GM18508 (cell line): ENCODE results near the gene ZNF844.
A peak's percentile ranks its signal among the peaks of the same experiment; 100 is the strongest.
"Not testable (repeated sequence)": the region's sequence is repeated elsewhere in the genome, so short reads cannot be mapped to it uniquely, and the experiment has no call there.

Source experiments
- ATAC-seq: cut with Tn5 transposase; IDR thresholded peaks from one replicate; pipeline ENCODE4 v1.9.1; 2021; ENCODE audit warnings: moderate number of reproducible peaks; ENCODE audit not compliant: insufficient read depth, unreplicated experiment

The ZNF844 gene

DNA sequence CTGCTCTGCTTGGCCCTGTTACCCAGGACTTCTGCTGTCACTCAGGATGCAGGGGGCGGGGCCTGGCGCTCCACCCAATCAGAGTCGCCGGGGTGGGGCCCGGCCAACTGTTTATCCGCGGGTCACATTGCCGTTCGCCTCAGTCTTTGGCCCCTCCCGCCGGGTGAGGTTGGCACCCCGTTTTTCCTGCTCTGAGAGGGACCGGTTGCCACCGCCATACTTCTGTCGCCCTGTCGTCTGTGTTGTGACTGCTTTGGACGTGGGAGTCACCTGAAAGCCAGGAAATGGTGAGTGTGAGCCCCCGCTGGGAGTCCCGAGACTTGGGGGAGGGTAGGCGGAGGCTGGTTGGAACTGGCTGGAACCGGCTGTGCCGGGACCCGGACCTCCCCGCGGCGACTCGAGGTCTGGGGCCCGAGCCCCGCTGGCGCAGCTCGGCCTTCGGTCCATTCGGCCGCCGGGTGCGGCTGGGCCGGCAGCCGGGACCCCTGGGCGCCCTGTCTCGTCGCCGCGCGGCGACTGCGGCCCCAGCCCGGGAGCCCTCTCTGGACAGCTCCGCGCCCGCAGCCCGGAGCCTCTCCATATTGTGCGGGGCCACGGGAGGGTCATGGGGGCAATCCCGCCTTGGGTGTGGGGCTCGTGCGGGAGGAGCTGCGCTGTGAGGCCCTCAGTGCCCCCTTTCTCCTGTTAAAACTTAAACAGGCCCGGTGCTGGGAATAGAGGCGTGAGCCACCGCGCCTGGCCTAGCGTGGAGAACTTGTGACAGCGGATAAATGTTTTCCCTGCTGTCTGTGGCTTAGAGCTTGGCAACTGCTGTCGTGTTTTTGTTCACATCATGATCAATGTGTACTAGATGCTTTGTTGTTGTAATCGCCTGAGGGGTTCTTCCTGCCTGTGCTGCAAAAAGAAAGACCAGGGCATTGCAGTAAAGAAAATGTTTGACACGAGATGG lies at the start of gene ZNF844:
ZNF844 (plus strand) TSS at position 142 of the 949 bp plus-strand sequence; CDS start at position 285, 143 bp downstream.
- ATAC-seq, result no peak

DNA sequence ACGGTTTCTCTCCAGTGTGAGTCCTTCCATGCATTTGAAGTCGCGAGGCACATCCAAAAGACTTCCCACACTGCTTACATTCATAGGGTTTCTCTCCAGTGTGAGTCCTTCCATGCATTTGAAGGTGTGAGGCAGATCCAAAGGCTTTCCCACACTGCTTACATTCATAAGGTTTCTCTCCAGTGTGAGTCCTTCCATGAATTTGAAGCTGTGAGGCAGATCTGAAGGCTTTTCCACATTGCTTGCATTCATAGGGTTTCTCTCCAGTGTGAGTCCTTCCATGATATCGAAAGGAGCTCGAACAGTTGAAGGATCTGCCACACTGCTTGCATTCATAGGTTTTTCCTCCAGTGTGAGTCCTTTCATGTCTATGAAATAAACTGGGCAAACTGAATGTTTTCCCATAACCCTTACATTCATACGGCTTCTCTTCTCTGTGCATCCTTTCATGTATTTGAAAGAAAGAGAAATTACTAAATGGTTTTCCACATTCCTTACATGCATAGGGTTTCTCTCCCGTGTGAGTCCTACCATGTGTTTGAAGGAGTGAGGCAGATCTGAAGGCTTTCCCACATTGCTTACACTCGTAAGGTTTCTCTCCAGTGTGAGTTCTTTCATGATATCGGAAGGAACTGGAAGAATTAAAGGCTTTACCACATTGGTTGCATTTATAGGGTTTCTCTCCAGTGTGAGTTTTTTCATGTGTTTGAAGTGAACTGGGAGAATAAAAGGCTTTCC lies 49.3 kb upstream of the ZNF844 start:
- no peak for ATAC-seq

DNA sequence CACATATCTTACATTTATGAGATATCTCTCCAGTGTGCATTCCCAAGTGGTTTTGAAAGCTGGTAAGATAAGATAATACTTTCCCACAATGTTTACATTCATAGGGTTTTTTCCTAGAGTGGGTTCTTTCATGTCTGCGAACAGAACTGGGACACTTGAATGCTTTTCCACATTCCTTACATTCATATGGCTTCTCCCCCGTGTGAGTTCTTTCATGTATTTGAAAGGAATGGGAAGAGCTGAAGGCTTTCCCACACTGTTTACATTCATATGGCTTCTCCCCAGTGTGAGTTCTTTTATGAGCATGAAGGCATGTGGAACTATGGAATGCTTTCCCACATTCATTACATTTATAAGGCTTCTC lies 48.8 kb upstream of the ZNF844 start:
- no peak for ATAC-seq

DNA sequence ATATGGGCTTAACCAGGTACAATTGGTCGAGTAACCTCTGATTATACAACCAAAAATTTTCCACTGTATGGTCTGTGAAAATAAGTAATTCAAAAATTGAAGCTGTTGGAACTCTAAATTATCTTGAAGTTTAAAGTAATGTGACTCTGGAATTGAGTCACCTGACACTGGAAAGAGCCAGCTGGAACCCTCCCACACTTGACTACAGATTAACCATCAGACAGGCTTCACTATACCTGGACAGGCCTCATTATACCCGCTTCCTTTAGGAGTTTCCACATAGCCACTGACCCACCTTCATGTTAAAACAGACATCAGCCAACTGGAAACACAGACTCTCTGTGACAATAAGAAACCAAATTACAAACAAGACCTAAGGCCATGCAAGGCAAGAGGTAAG lies 30.3 kb upstream of the ZNF844 start:
- ATAC-seq, result no peak

DNA sequence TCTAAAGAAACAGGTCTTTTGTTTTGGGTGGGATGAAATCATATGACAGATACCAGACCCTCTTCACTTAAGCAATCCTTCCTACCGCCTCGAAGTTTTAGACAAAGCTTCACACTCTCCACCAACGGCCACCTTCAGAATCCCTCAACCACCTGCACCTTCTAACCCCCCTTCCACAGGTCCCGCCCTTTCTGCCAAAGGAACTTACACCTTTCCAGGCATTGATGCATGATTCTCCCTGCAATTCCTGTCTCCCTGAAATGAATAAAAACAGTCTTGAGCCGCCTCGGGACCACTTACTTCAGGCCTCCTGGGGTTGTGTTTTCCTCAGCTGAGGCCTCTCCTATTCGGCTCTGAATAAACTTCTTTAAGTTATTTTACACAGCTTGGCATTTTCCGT lies 29.9 kb upstream of the ZNF844 start:
- no peak for ATAC-seq

DNA sequence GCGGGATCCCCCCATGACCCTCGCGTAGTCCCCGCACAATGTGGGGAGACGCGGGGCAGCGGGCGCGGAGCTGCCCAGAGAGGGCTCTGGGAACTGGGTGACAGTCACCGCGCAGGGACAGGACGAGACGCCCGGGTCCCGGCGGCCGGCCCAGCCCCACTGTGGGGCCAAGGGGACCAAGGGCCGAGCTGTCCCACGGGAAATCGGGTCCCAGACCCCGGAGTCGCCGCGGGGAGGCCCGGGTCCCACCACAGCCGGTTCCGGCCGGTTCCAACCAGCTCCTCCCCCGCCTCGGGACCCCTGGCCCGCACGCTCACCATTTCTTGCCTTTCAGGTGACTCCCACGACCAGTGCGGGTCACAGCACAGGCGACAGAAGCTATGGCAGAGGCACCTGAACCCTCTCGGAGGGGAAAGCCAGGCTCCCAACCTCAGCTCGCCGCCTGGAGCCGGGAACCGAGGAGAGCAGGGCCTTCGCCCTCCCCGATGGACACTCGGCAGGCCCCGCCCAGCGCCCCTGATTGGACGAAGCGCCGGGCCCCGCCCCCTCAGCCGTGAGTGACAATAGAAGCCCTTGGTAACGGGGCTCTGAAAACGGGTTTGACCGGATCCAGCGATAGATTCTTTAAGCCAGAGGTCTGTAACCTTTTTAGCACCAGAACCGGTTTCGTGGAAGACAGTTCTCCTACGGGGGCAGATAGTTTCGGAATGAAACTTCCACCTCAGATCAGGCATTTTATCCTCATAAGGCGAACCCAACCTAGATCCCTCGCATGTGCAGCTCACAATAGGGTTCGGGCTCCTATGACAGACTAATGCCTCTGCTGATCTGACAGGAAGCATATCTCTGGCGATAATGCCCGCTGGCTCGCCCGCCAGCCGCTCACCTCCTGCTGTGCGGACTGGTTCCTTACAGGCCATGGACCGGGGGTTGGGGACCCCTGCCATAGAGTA lies 29.0 kb upstream of the ZNF844 start, which contains the start of gene ZNF433:
ZNF433 (minus strand) TSS at position 460 of the 953 bp plus-strand sequence; CDS start at position 320, 140 bp downstream.
- peak; percentile 55 for ATAC-seq

DNA sequence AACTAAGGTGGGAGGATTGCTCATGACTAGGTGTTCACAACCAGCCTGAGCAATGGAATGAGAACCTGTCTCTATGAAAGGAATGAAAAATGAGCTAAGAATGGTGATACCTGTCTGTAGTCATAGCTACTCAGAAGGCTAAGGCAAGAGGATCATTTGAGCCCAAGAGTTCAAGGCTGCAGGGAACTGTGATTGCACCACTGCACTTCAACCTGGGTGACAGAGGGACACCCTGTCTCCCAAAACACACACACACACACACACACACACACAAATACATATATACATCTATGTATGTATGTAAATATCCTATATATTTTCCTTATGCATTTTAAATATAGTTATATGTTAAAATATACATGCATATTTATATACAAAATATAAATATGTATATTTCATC lies 21.6 kb upstream of the ZNF844 start:
- no peak for ATAC-seq

DNA sequence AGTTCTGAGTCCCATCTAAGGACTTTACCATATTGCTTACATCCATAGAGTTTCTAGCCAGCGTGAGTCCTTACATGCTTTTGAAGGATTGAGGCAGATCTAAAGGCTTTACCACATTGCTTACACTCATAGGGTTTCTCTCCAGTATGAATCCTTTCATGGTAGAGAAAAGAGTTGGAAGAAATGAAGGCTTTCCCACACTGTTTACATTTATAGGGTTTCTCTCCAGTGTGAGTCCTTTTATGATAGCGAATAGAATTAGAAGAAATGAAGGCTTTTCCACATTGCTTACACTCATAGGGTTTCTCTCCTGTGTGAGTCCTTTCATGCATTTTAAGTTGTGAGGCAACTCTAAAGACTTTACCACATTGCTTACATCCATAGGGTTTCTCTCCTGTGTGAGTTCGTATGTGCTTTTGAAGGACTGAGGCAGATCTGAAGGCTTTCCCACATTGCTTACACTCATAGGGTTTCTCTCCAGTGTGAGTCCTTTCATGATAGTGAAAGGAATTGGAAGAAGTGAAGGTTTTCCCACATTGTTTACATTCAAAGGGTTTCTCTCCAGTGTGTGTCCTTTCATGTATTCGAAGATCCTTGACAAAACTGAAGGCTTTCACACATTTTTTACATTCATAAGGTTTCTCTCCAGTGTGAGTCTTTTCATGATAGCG lies 20.6 kb upstream of the ZNF844 start:
- no peak for ATAC-seq

DNA sequence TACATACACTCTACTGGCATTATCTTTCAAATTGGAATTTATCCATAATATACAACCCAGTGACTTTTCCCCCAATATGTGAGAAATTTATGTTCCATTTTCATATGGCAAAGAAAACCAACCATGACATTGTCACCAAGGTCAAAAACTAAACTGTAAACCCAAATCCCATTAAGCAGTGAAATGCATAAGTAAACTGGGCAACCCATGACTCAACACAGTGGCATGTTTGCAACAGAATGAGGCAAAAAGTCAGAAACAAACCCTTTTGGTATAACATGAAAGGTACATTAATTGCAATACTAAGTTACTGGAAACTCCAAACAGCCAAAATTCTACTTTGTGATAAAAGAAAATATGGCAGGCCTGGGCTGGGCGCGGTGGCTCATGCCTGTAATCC lies 16.7 kb upstream of the ZNF844 start:
- ATAC-seq, result no peak

DNA sequence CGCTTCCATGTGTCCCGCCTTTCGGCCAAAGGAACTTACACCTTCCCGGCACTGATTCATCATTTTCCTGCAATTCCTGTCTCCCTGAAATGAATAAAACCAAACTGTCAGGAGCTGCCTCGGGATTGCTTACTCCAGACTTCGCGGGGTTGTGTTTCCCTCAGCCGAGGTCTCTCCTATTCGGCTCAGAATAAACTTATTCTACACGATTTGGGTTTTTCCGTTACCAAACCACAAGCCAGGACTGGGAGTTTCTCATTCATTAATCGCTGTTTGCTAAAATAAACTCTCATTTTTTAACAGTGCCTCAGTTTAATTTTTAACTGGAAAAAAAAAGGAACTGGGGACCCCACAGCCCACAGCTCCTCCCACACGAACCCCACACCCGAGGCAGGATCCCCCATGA lies 12.4 kb upstream of the ZNF844 start:
- ATAC-seq, result no peak

DNA sequence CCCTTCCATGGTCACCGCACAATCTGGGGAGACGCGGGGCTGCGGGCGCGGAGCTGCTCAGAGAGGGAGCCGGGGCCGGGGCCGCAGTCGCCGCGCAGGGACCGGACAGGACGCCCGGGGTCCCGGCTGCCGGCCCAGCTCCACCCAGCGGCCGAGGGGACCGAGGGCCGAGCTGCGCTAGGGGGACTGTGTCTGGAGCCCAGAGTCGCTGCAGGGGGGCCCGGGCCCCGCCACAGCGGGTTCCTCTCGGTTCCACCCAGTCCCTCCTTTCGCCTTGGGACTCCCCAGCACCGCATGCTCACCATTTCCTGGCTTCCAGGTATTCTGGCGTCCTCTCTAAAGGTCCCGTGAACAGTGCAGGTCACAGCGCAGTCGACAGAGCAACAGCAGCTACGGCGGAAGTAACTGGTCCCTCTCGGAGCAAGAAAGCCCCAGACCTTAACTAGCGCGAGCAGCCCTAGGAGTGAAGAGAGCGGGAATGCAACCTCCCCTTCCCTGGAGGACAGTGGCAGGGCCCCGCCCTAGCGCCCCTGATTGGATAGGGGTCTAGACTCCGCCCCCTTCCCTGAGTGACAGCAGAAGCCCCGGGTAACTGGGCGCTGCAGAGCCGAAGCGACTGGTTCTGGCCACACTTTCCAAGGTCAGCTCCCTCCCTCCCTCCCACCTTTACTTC lies 11.9 kb upstream of the ZNF844 start, which contains the start of gene ZNF878:
ZNF878 (minus strand) TSS at position 465 of the 673 bp plus-strand sequence; CDS start at position 305, 160 bp downstream.
- no peak for ATAC-seq

DNA sequence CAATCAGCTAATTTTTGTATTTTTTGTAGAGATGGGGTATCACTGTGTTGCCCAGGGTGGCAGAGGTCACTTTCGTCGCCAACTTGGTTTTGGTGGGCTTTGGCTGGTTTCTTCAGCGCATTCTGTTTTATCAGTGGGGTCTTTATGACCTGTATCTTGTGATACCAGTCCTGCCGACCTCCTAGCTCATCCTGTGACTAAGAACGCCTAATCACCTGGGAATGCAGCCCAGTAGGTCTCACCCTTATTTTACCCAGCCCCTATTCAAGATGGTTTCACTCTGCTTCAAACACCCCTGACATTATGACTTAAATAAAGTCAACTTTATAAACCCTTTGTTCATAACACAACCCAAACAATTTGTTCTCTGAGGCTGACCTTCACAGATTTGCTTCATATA lies 8.7 kb upstream of the ZNF844 start:
- no peak for ATAC-seq

DNA sequence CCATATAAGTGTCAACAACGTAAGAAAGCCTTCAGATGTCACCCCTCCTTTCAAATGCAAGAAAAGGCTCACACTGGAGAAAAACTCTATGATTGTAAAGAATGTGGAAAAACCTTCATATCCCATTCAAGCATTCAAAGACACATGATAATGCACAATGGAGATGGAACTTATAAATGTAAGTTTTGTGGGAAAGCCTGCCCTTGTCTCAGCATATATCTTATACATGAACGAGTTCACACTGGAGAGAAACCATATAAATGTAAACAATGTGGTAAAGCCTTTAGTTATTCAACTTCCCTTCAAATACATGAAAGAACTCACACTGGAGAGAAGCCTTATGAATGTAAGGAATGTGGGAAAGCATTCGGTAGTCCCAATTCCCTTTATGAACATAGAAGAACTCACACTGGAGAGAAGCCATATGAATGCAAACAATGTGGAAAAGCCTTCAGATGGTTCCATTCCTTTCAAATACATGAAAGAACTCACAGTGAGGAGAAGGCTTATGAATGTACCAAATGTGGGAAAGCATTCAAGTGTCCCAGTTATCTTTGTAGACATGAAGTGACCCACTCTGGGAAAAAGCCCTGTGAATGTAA lies 11.1 kb downstream of the ZNF844 start:
- ATAC-seq, result no peak

DNA sequence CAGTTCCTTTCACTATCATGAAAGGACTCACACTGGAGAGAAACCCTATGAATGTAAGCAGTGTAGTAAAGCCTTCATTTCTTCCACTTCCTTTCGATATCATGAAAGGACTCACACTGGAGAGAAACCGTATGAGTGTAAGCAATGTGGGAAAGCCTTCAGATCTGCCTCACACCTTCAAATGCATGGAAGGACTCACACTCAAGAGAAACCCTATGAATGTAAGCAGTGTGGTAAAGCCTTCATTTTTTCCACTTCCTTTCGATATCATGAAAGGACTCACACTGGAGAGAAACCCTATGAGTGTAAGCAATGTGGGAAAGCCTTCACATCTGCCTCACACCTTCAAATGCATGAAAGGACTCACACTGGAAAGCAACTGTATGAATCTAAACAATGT lies 11.8 kb downstream of the ZNF844 start:
- ATAC-seq, result not testable (repeated sequence)

DNA sequence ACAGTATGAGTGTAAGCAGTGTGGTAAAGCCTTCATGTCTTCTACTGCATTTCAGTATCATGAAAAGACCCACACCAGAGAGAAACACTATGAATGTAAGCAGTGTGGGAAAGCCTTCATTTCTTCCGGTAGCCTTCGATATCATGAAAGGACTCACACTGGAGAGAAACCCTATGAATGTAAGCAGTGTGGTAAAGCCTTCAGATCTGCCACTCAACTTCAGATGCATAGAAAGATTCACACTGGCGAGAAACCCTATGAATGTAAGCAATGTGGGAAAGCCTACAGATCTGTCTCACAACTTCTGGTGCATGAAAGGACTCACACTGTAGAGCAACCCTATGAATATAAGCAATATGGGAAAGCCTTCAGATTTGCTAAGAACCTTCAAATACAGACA lies 12.8 kb downstream of the ZNF844 start:
- no peak for ATAC-seq

DNA sequence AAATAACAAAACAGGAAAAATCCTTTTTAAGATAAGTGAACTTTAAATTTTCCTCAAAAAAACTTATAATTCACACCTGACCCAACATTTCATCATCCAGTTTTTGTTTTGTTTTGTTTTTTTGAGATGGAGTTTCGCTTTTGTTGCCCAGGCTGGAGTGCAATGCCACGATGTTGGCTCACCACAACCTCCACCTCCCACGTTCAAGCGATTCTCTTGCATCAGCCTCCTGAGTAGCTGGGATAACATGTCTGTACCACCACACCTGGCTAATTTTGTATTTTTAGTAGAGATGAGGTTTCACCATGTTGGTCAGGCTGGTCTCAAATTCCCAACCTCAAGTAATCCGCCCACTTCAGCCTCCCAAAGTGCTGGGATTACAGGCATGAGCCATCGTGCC lies 18.8 kb downstream of the ZNF844 start:
- not testable (repeated sequence) for ATAC-seq

DNA sequence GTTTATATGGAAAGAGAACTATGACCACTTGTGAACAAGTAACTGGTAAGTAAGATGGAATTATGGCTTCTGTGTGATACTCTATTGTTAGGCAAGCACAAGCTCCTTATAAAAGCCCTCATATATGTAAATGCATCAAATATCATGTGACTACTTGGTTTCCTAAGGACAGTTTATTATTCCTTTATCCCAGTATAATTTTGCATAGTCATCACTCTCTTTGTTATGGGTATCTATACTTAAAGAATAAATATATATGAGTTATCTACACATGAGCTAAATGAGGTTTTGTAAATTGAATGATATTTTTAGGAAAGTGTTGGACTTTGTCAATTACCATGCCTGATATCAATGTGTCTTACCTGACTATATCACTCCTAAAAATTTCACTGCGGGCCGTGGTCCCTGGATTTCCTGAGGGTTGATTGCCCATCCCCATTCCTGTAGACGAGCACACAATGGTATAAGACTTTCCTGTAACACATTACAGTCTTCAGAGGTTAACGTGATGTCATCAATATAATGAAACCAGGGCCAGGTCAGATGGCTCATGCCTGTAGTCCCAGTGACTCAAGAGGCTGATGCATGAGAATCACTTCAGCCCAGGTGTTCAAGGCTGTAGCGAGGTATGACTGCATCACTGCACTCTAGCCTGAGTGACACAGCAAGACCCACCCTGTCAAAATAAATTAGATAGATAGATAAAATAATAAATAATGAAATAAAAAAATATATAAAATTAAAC lies 20.7 kb downstream of the ZNF844 start:
- ATAC-seq, result no peak

DNA sequence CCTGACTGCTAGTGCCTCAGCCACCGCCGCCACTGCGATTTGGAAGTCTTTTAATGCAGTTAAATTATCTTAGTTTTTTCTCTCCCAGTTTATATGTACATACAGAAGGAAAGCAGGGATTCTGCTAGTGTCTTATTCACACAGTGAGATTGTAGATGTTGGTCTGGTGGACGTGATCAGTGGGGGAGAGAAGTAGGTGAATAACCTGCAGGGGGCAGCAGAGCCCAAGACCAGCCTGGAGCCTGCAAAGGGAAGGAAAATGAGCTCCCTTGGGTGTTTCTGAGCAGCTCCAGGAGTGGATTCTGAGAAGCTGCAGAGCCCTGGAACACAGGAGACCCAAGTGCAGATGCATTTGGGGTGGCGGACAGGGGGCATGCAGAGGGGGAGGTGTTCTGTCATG lies 26.3 kb downstream of the ZNF844 start:
- ATAC-seq, result no peak
